PC-9 (cell line): ENCODE data around the gene LEKR1. TPM values are rescaled to one million over a fixed set of nuclear protein-coding genes. Genes with fewer than 3 reads are reported as not detected.

Experiments
- BruUV-seq: library from RNA; stranded (reverse); fragments of 400-500 nt; replicated peaks from 2 replicates; lab custom pipeline; 2021; lab: Mats Ljungman, UMichigan
- CTCF ChIA-PET: fragments of 300-600 bp; sonication (Branson Sonifier 250); formaldehyde crosslinking; loops from one replicate; lab custom pipeline; 2022; ENCODE audit warnings: antibody characterized with exemption; lab: Charles Lee
- POLR2A ChIA-PET: fragments of 300-600 bp; sonication (Branson Sonifier 250); formaldehyde crosslinking; loops from one replicate; lab custom pipeline; 2022; ENCODE audit warnings: antibody characterized with exemption; ENCODE audit not compliant: unreplicated experiment; lab: Charles Lee
- DNase-seq, 2 experiments: peaks; one replicate each; pipeline versions ENCODE4 v3.0.0 to v3.0.0-alpha.2; 2015 to 2022; ENCODE audit warnings: mixed read lengths in 1 of 2
- H2AFZ ChIP-seq: fragments of 200-600 bp; sonication (generic); 2 replicates; pipeline ENCODE4 v1.8.1; 2017; ENCODE audit warnings: antibody characterized with exemption
- H3F3A ChIP-seq: fragments of 200-600 bp; sonication (generic); 2 replicates; pipeline ENCODE4 v1.8.1; 2017; ENCODE audit warnings: antibody characterized with exemption, mild to moderate bottlenecking, low read depth; ENCODE audit not compliant: insufficient read depth
- H3K27ac ChIP-seq: fragments of 200-600 bp; sonication (generic); 2 replicates; pipeline ENCODE4 v1.6.1; 2016; ENCODE audit warnings: mixed run types
- H3K27me3 ChIP-seq: fragments of 200-600 bp; sonication (generic); 2 replicates; pipeline ENCODE4 v1.6.1; 2016; ENCODE audit warnings: low read depth, mixed run types; ENCODE audit not compliant: insufficient read depth
- H3K36me3 ChIP-seq: fragments of 200-600 bp; sonication (generic); 2 replicates; pipeline ENCODE4 v1.6.1; 2016; ENCODE audit warnings: low read depth, mixed run types
- H3K4me1 ChIP-seq: fragments of 200-600 bp; sonication (generic); replicated peaks from 2 replicates; pipeline ENCODE4 v1.6.1; 2016; ENCODE audit warnings: mixed run types; ENCODE audit not compliant: insufficient read depth
- H3K4me2 ChIP-seq: fragments of 200-600 bp; sonication (generic); 2 replicates; pipeline ENCODE4 v1.6.1; 2017; ENCODE audit warnings: mixed run types
- H3K4me3 ChIP-seq: fragments of 200-600 bp; sonication (generic); 2 replicates; pipeline ENCODE4 v1.6.1; 2016; ENCODE audit warnings: mixed run types
- H3K79me2 ChIP-seq: fragments of 200-600 bp; sonication (generic); 2 replicates; pipeline ENCODE4 v1.6.1; 2017; ENCODE audit warnings: low read depth, mixed run types
- H3K9me2 ChIP-seq: fragments of 200-600 bp; sonication (generic); 2 replicates; pipeline ENCODE4 v1.8.1; 2017; ENCODE audit warnings: mild to moderate bottlenecking; ENCODE audit not compliant: insufficient read depth
- H3K9me3 ChIP-seq: fragments of 200-600 bp; sonication (generic); 2 replicates; pipeline ENCODE4 v1.8.1; 2016; ENCODE audit warnings: low read depth; ENCODE audit not compliant: insufficient read depth
- H4K20me1 ChIP-seq: fragments of 200-600 bp; sonication (generic); 2 replicates; pipeline ENCODE4 v1.8.1; 2017; ENCODE audit not compliant: insufficient read depth
- EZH2 ChIP-seq: fragments of 200-600 bp; sonication (generic); IDR thresholded peaks from 2 replicates; pipeline ENCODE4 v1.8.0; 2017; ENCODE audit warnings: antibody characterized with exemption, low read depth
- intact Hi-C: fragments of 100-400 bp; cut with micrococcal nuclease; formaldehyde crosslinking; loops from one replicate; pipeline ENCODE4 v1.10.0; 2022; ENCODE audit not compliant: unreplicated experiment
- total RNA-seq: library from RNA; stranded (reverse); gene quantifications from 2 replicates; pipeline ENCODE4 v1.2.3, GENCODE V29; 2021
- TF ChIP-seq, protein P1 (sequence below): fragments of 200-600 bp; sonication (generic); conservative IDR thresholded peaks from 2 replicates; pipeline ENCODE4 v1.6.1; 2017; ENCODE audit warnings: mixed run types, antibody characterized with exemption, mild to moderate bottlenecking, moderate library complexity

The LEKR1 gene
- total RNA-seq, 1 experiment from 2014 or later = 3.9 TPM

DNA sequence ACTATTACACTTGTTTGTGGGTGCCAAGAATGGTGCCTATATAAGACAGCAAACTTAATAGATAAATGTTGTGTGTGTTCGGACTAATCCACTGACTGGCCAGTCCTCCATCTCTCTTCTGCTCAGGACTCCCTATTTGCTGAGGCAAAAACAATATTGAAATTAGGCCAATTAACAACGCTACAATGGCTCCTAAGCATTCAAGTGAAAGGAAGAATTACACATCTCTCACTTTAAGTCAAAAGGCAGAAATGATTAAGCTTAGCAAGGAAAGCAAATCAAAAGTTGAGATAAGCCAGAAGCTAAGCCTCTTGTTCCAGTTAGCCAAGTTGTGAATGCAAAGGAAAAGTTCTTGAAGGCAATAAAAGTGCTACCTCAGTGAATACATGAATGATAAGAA is 206.8 kb downstream of the LEKR1 start:
- POLR2A ChIA-PET = no interaction called here

DNA sequence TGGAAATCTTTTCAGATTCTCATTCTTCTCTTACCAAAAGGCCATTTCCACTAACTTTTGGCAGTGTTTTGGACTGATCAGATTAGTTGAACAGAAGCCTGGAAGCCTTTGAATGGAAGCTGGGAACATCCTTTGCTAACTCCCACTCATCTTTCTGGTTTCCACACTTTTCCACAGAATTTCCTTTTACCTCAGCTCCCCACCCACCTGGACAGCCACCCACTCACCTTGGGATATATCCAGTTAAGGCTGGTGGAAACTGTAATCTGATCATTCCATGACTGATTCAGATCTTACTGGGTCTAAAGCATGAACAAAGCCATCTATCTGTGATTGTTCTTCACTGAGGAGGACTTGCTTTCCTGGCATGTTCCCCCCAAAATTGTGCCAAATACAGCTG is 214.3 kb downstream of the LEKR1 start:
- Histone ChIP-seq H3K4me2 (no peak overlapping the region), H4K20me1 (no peaks in the 10 kb centered on the region)
- TF ChIP-seq, protein P1, sequence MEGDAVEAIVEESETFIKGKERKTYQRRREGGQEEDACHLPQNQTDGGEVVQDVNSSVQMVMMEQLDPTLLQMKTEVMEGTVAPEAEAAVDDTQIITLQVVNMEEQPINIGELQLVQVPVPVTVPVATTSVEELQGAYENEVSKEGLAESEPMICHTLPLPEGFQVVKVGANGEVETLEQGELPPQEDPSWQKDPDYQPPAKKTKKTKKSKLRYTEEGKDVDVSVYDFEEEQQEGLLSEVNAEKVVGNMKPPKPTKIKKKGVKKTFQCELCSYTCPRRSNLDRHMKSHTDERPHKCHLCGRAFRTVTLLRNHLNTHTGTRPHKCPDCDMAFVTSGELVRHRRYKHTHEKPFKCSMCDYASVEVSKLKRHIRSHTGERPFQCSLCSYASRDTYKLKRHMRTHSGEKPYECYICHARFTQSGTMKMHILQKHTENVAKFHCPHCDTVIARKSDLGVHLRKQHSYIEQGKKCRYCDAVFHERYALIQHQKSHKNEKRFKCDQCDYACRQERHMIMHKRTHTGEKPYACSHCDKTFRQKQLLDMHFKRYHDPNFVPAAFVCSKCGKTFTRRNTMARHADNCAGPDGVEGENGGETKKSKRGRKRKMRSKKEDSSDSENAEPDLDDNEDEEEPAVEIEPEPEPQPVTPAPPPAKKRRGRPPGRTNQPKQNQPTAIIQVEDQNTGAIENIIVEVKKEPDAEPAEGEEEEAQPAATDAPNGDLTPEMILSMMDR = no peak
- TF ChIP-seq EZH2 = no peak

More for the DNA sequence above, 206.8 kb downstream of the LEKR1 start:
- H3F3A ChIP-seq = no peaks in the 10 kb centered on the region; the same call in 1 of the 2 replicates
- no peaks in the 10 kb centered on the region for H4K20me1 ChIP-seq
- no peaks in the 10 kb centered on the region; the same call in 1 of the 2 replicates for H3K9me2 ChIP-seq
- no TSS peak for BruUV-seq
- intact Hi-C loops = no loop called here
- no peaks in the 10 kb centered on the region for H3K36me3 ChIP-seq
- no peak overlapping the region for H3K4me2 ChIP-seq
- TF ChIP-seq, protein P1 = no peak
- TF ChIP-seq EZH2 = no peak
- no peaks in the 10 kb centered on the region for H3K79me2 ChIP-seq
- no peaks in the 10 kb centered on the region for H3K9me3 ChIP-seq
- CTCF ChIA-PET = no interaction called here
- no peaks in the 10 kb centered on the region for H3K27me3 ChIP-seq
- no peak overlapping the region for H3K4me3 ChIP-seq
- H2AFZ ChIP-seq = no peak overlapping the region
- H3K4me1 ChIP-seq = no peaks in the 10 kb centered on the region
- H3K27ac ChIP-seq = no peak overlapping the region
- no peak for DNase-seq

DNA sequence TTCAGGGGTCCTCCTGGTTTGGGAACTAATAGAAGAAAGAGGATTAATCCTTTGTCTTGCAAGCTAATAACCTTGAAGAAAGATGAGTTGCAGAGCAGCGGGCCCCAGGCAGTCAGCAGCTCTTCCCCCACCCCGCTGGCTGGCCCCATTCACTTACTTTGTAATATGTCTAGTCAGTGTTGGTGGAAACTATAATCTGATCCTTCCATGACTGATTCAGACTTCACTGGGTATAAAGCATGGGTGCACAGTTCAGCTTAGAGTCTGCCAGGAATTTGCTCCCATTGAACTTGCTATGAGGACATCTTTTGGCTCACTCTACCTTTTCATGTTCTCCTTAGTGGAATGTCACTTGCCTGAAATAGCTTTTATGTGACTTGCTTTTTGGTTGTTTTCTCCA is 216.1 kb downstream of the LEKR1 start:
- Histone ChIP-seq H3K36me3 (no peaks in the 10 kb centered on the region), H3K27me3 (no peaks in the 10 kb centered on the region), H3K79me2 (no peaks in the 10 kb centered on the region), H4K20me1 (no peaks in the 10 kb centered on the region), H3F3A (no peaks in the 10 kb centered on the region), H3K4me1 (no peaks in the 10 kb centered on the region), H2AFZ (no peak overlapping the region), H3K4me2 (no peak overlapping the region), H3K27ac (no peak overlapping the region), H3K9me2 (no peaks in the 10 kb centered on the region), H3K4me3 (no peak overlapping the region), H3K9me3 (no peaks in the 10 kb centered on the region)
- ChIA-PET CTCF (no interaction called here), POLR2A (no interaction called here)
- no peak for DNase-seq
- intact Hi-C loops = no loop called here
- no TSS peak for BruUV-seq
- no peak for TF ChIP-seq EZH2
- TF ChIP-seq, protein P1 = no peak

More for the DNA sequence above, 214.3 kb downstream of the LEKR1 start:
- no peaks in the 10 kb centered on the region for H3K36me3 ChIP-seq
- H3K4me3 ChIP-seq = no peak overlapping the region
- no peaks in the 10 kb centered on the region for H3K9me3 ChIP-seq
- no peaks in the 10 kb centered on the region for H3K27me3 ChIP-seq
- H3K4me1 ChIP-seq = no peaks in the 10 kb centered on the region
- no peaks in the 10 kb centered on the region for H3K9me2 ChIP-seq
- no peak for DNase-seq
- ChIA-PET CTCF (no interaction called here), POLR2A (no interaction called here)
- H3F3A ChIP-seq = no peaks in the 10 kb centered on the region
- intact Hi-C loops = no loop called here
- no peak overlapping the region for H2AFZ ChIP-seq
- no TSS peak for BruUV-seq
- no peaks in the 10 kb centered on the region for H3K79me2 ChIP-seq
- H3K27ac ChIP-seq = no peak overlapping the region
